ENCODE measurements around the gene UBE2QL1. TPM values are rescaled to one million over a fixed set of nuclear protein-coding genes. Genes with fewer than 3 reads are reported as not detected.

The UBE2QL1 gene
- total RNA-seq, 1 experiment from 2014 or later: not detected

DNA sequence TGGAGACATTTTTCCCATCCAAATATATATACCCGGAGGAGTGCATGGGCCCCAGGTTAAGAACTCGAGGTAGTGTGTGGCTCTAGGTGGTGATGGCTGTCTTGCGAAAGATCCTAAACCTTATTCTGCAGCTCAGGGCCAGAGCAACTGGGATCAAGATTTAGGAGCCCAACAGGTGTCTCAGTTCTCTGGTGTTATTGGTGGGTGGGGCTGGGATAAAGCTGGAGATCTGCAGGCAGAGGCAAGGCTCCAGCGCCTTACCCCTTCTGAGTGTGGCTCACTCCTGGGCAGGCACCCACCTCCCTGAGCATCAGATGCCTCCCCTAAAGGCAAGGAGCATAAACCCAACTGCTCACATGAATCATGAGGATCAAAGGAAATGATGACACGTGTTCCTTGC is 11.2 kb downstream of the UBE2QL1 start:
- no peak overlapping the region for H3K4me3 ChIP-seq (replicated peaks in 1 of 2; ENCODE audit: low read depth in 1 of 2, low read length in 2 of 2)
- intact Hi-C loops (cut with micrococcal nuclease): no loop called here
- no peak overlapping the region for H3K4me2 ChIP-seq (ENCODE audit: low read length)
- BruUV-seq (replicated peaks): no TSS peak
- ChIA-PET POLR2A (no interaction called here), RAD21 (ENCODE audit: low non-redundant PET in 1 of 2, low total read pairs in 2 of 2, uncharacterized antibody in 2 of 2, unreplicated experiment in 2 of 2) (no interaction called here), CTCF (no interaction called here)
- no peaks in the 10 kb centered on the region for H3K9me3 ChIP-seq (ENCODE audit: control insufficient read depth in 1 of 2, insufficient read depth in 1 of 2, low read depth in 1 of 2, low read length in 2 of 2)
- peaks cover 34% of the 10 kb centered on the region for H3K27me3 ChIP-seq (ENCODE audit: insufficient read depth, low read length)
- H3K79me2 ChIP-seq (ENCODE audit: insufficient read depth, low read length): no peaks in the 10 kb centered on the region
- H3K36me3 ChIP-seq (ENCODE audit: control insufficient read depth in 1 of 2, insufficient read depth in 2 of 2, low read length in 2 of 2): no peaks in the 10 kb centered on the region
- H4K20me1 ChIP-seq (ENCODE audit: insufficient read depth): no peaks in the 10 kb centered on the region
- H3K27ac ChIP-seq (ENCODE audit: low read depth, low read length): no peak overlapping the region
- no peak overlapping the region for H2AFZ ChIP-seq (ENCODE audit: low read depth, low read length, poor library complexity, severe bottlenecking)
- TF ChIP-seq EGR1 (IDR thresholded peaks at IDR 0.05; ENCODE audit: low read depth): no peak
- TF ChIP-seq ELF1 (IDR thresholded peaks at IDR 0.05; ENCODE audit: borderline replicate concordance, low read depth): no peak
- TF ChIP-seq TCF7L2 (IDR thresholded peaks at IDR 0.05; ENCODE audit: borderline replicate concordance, extremely low read depth, insufficient read depth, insufficient read length): no peak
- no peak for TF ChIP-seq POLR2AphosphoS5 (IDR thresholded peaks at IDR 0.05; ENCODE audit: low read depth, low read length)
- TF ChIP-seq EZH2 (IDR thresholded peaks at IDR 0.05): no peak
- no peak for TF ChIP-seq SIN3A (IDR thresholded peaks at IDR 0.05; ENCODE audit: low read depth)
- TF ChIP-seq FOSL1 (IDR thresholded peaks at IDR 0.05; ENCODE audit: low read depth): no peak
- TF ChIP-seq SP1 (IDR thresholded peaks at IDR 0.05; ENCODE audit: low read depth): no peak
- no peak for TF ChIP-seq SRF (IDR thresholded peaks at IDR 0.05; ENCODE audit: low read depth)
- TF ChIP-seq CEBPB (IDR thresholded peaks at IDR 0.05; ENCODE audit: low read depth): no peak
- TF ChIP-seq, protein P1, sequence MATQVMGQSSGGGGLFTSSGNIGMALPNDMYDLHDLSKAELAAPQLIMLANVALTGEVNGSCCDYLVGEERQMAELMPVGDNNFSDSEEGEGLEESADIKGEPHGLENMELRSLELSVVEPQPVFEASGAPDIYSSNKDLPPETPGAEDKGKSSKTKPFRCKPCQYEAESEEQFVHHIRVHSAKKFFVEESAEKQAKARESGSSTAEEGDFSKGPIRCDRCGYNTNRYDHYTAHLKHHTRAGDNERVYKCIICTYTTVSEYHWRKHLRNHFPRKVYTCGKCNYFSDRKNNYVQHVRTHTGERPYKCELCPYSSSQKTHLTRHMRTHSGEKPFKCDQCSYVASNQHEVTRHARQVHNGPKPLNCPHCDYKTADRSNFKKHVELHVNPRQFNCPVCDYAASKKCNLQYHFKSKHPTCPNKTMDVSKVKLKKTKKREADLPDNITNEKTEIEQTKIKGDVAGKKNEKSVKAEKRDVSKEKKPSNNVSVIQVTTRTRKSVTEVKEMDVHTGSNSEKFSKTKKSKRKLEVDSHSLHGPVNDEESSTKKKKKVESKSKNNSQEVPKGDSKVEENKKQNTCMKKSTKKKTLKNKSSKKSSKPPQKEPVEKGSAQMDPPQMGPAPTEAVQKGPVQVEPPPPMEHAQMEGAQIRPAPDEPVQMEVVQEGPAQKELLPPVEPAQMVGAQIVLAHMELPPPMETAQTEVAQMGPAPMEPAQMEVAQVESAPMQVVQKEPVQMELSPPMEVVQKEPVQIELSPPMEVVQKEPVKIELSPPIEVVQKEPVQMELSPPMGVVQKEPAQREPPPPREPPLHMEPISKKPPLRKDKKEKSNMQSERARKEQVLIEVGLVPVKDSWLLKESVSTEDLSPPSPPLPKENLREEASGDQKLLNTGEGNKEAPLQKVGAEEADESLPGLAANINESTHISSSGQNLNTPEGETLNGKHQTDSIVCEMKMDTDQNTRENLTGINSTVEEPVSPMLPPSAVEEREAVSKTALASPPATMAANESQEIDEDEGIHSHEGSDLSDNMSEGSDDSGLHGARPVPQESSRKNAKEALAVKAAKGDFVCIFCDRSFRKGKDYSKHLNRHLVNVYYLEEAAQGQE (IDR thresholded peaks at IDR 0.05; ENCODE audit: low read depth): no peak
- TF ChIP-seq, protein P2, sequence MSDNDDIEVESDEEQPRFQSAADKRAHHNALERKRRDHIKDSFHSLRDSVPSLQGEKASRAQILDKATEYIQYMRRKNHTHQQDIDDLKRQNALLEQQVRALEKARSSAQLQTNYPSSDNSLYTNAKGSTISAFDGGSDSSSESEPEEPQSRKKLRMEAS (IDR thresholded peaks at IDR 0.05): no peak
- TF ChIP-seq, protein P3, sequence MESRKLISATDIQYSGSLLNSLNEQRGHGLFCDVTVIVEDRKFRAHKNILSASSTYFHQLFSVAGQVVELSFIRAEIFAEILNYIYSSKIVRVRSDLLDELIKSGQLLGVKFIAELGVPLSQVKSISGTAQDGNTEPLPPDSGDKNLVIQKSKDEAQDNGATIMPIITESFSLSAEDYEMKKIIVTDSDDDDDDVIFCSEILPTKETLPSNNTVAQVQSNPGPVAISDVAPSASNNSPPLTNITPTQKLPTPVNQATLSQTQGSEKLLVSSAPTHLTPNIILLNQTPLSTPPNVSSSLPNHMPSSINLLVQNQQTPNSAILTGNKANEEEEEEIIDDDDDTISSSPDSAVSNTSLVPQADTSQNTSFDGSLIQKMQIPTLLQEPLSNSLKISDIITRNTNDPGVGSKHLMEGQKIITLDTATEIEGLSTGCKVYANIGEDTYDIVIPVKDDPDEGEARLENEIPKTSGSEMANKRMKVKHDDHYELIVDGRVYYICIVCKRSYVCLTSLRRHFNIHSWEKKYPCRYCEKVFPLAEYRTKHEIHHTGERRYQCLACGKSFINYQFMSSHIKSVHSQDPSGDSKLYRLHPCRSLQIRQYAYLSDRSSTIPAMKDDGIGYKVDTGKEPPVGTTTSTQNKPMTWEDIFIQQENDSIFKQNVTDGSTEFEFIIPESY (IDR thresholded peaks at IDR 0.05; ENCODE audit: extremely low read depth, insufficient replicate concordance, low read length): no peak
- TF ChIP-seq, protein P4, sequence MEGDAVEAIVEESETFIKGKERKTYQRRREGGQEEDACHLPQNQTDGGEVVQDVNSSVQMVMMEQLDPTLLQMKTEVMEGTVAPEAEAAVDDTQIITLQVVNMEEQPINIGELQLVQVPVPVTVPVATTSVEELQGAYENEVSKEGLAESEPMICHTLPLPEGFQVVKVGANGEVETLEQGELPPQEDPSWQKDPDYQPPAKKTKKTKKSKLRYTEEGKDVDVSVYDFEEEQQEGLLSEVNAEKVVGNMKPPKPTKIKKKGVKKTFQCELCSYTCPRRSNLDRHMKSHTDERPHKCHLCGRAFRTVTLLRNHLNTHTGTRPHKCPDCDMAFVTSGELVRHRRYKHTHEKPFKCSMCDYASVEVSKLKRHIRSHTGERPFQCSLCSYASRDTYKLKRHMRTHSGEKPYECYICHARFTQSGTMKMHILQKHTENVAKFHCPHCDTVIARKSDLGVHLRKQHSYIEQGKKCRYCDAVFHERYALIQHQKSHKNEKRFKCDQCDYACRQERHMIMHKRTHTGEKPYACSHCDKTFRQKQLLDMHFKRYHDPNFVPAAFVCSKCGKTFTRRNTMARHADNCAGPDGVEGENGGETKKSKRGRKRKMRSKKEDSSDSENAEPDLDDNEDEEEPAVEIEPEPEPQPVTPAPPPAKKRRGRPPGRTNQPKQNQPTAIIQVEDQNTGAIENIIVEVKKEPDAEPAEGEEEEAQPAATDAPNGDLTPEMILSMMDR (IDR thresholded peaks at IDR 0.05 in 2 of 3, conservative IDR thresholded peaks at IDR 0.05 in 1 of 3; ENCODE audit: borderline replicate concordance in 1 of 3, insufficient read depth in 1 of 3, low read depth in 2 of 3, low read length in 2 of 3): no peak
- TF ChIP-seq EZH2phosphoT487 (IDR thresholded peaks at IDR 0.05; ENCODE audit: borderline replicate concordance): no peak
- TF ChIP-seq, protein P5, sequence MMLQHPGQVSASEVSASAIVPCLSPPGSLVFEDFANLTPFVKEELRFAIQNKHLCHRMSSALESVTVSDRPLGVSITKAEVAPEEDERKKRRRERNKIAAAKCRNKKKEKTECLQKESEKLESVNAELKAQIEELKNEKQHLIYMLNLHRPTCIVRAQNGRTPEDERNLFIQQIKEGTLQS (IDR thresholded peaks at IDR 0.05): no peak
- H3K9me2 ChIP-seq (ENCODE audit: insufficient read depth): no peaks in the 10 kb centered on the region
- no peak overlapping the region for H3K9ac ChIP-seq (ENCODE audit: low read length)
- ATAC-seq (no peak), DNase-seq (ENCODE audit: low read depth, low spot score) (no peak)
- H3K4me1 ChIP-seq (ENCODE audit: control insufficient read depth in 1 of 2, insufficient read depth in 2 of 2, low read length in 2 of 2): no peaks in the 10 kb centered on the region

Measured in HCT116 (cell line).